Keratinocyte (primary cell): ENCODE data around the gene ASCC2. TPM values are rescaled to one million over a fixed set of nuclear protein-coding genes. Genes with fewer than 3 reads are reported as not detected.

Source experiments
- DNase-seq: peaks from one replicate; pipeline ENCODE4 v3.0.0-alpha.2; 2011; ENCODE audit warnings: low read depth, missing footprints, low spot score
- FAIRE-seq: peaks from 2 replicates; lab custom pipeline; 2011; peaks lifted over from hg19 to GRCh38; lab: Jason Lieb, UNC
- H2AFZ ChIP-seq: 2 replicates; pipeline ENCODE4 v1.6.0; 2012; ENCODE audit warnings: low read length, control low read depth, inconsistent platforms; ENCODE audit not compliant: control insufficient read depth
- H3K27ac ChIP-seq: 2 replicates; pipeline ENCODE4 v1.5.1; 2011; ENCODE audit warnings: low read length; ENCODE audit not compliant: control insufficient read depth, insufficient read depth
- H3K27me3 ChIP-seq: 3 replicates; pipeline ENCODE4 v1.6.0; 2011; ENCODE audit warnings: low read length; ENCODE audit not compliant: control insufficient read depth, insufficient read depth; ENCODE audit errors: extremely low read depth
- H3K36me3 ChIP-seq, 2 experiments: 2 replicates in 1 of 2; 3 replicates in 1 of 2; pipeline ENCODE4 v1.5.1; 2011; ENCODE audit warnings: low read length in 2 of 2, mild to moderate bottlenecking in 1 of 2; ENCODE audit not compliant: control insufficient read depth in 2 of 2, insufficient read depth in 2 of 2; ENCODE audit errors: extremely low read depth in 1 of 2
- H3K4me1 ChIP-seq: 3 replicates; pipeline ENCODE4 v1.5.1; 2011; ENCODE audit warnings: low read length; ENCODE audit not compliant: control insufficient read depth, insufficient read depth; ENCODE audit errors: extremely low read depth
- H3K4me2 ChIP-seq: 3 replicates; pipeline ENCODE4 v1.6.0; 2011; ENCODE audit warnings: low read depth, low read length; ENCODE audit not compliant: control insufficient read depth, insufficient read depth; ENCODE audit errors: extremely low read depth
- H3K4me3 ChIP-seq, 3 experiments: fragments of 200-600 bp in 1 of 3; sonication (generic) in 1 of 3; 2 replicates in 2 of 3; 3 replicates in 1 of 3; pipeline ENCODE4 v1.5.1; 2011 to 2016; ENCODE audit warnings: low read length in 3 of 3, mild to moderate bottlenecking in 3 of 3, control low read depth in 2 of 3, inconsistent platforms in 1 of 3, low read depth in 1 of 3, mixed read lengths in 1 of 3, mixed run types in 1 of 3, moderate library complexity in 1 of 3; ENCODE audit not compliant: control insufficient read depth in 2 of 3, insufficient read depth in 2 of 3; ENCODE audit errors: extremely low read depth in 1 of 3
- H3K79me2 ChIP-seq: 2 replicates; pipeline ENCODE4 v1.6.0; 2012; ENCODE audit warnings: low read length; ENCODE audit not compliant: control insufficient read depth, insufficient read depth
- H3K9ac ChIP-seq: 3 replicates; pipeline ENCODE4 v1.6.0; 2011; ENCODE audit warnings: low read length; ENCODE audit not compliant: control insufficient read depth, insufficient read depth; ENCODE audit errors: extremely low read depth
- H3K9me1 ChIP-seq: 3 replicates; pipeline ENCODE4 v1.6.0; 2011; ENCODE audit warnings: low read length; ENCODE audit not compliant: control insufficient read depth, insufficient read depth; ENCODE audit errors: extremely low read depth
- H3K9me3 ChIP-seq: 2 replicates; pipeline ENCODE4 v1.5.1; 2012; ENCODE audit warnings: low read depth, low read length; ENCODE audit not compliant: control insufficient read depth
- H4K20me1 ChIP-seq: 3 replicates; pipeline ENCODE4 v1.6.0; 2011; ENCODE audit warnings: low read length; ENCODE audit not compliant: control insufficient read depth, insufficient read depth; ENCODE audit errors: extremely low read depth
- CTCF ChIP-seq, 3 experiments: IDR thresholded peaks in 1 of 3; conservative IDR thresholded peaks in 1 of 3; optimal IDR thresholded peaks in 1 of 3; 2 replicates in 2 of 3; 3 replicates in 1 of 3; pipeline versions ENCODE3 to v1.5.1; 2011; ENCODE audit warnings: low read length in 3 of 3, mild to moderate bottlenecking in 3 of 3, moderate library complexity in 2 of 3, control low read depth in 1 of 3, inconsistent platforms in 1 of 3; ENCODE audit not compliant: insufficient read depth in 2 of 3; ENCODE audit errors: extremely low read depth in 1 of 3
- EZH2 ChIP-seq: IDR thresholded peaks from one replicate; pipeline ENCODE4 v1.6.1; 2012; ENCODE audit warnings: inconsistent platforms, mild to moderate bottlenecking, low read length, moderate library complexity
- dilution Hi-C: fragments of 300-500 bp; cut with MboI; formaldehyde crosslinking; loops from one replicate; pipeline ENCODE4 v1.7.0; 2020; ENCODE audit warnings: low sequenced_read_pairs; ENCODE audit not compliant: extremely low pct_ligation_motif_present
- polyA plus RNA-seq, 5 experiments: library from polyadenylated mRNA; depleted of rRNA in 3 of 5; stranded (reverse) in 3 of 5; stranded (forward) in 1 of 5; unstranded in 1 of 5; fragments of >200 nt; gene quantifications; 1 replicate in 1 of 5; 2 replicates in 3 of 5; 3 replicates in 1 of 5; pipeline versions ENCODE4 v1.2.1 to v1.2.3, GENCODE V29; 2011 to 2012; ENCODE audit warnings: missing spikeins in 2 of 5, low read depth in 1 of 5, low replicate concordance in 1 of 5

ASCC2 gene
- polyA plus RNA-seq, 1 donor (not counting 4 experiments of a cell fraction or from before 2014, with no cell fraction given), result 51.3 TPM

GRCh38 chr22:29814003-29814402, 24.1 kb downstream of the ASCC2 start:
- Histone ChIP-seq H3K4me1 (peaks cover 20% of the 10 kb centered on the region), H3K9me3 (no peaks in the 10 kb centered on the region), H4K20me1 (no peaks in the 10 kb centered on the region), H3K36me3 (peaks cover 21 to 46% of the 10 kb centered on the region in 2 experiments), H3K27me3 (no peaks in the 10 kb centered on the region), H3K4me3 (no peak overlapping the region), H2AFZ (no peak overlapping the region), H3K9ac (no peak overlapping the region), H3K9me1 (peaks cover 4% of the 10 kb centered on the region), H3K4me2 (no peak overlapping the region), H3K27ac (no peak overlapping the region), H3K79me2 (no peaks in the 10 kb centered on the region)
- FAIRE-seq (no peak), DNase-seq (no peak)
- no peak for TF ChIP-seq EZH2
- TF ChIP-seq CTCF (optimal IDR thresholded peaks at IDR 0.05 in 1 of 3, IDR thresholded peaks at IDR 0.05 in 1 of 3, conservative IDR thresholded peaks at IDR 0.05 in 1 of 3; ENCODE audit: extremely low read depth in 1 of 3, insufficient read depth in 2 of 3, low read length in 3 of 3), result no peak
- dilution Hi-C loops, result no loop called here

GRCh38 chr22:29813563-29813962, 24.5 kb downstream of the ASCC2 start:
- TF ChIP-seq EZH2 (no peak), CTCF (optimal IDR thresholded peaks at IDR 0.05 in 1 of 3, IDR thresholded peaks at IDR 0.05 in 1 of 3, conservative IDR thresholded peaks at IDR 0.05 in 1 of 3; ENCODE audit: extremely low read depth in 1 of 3, insufficient read depth in 2 of 3, low read length in 3 of 3) (no peak)
- H3K4me2 ChIP-seq, result no peak overlapping the region
- no peaks in the 10 kb centered on the region for H4K20me1 ChIP-seq
- DNase-seq, result no peak
- FAIRE-seq, result no peak
- H3K4me1 ChIP-seq, result peaks cover 20% of the 10 kb centered on the region
- H3K9me1 ChIP-seq, result peaks cover 4% of the 10 kb centered on the region
- no peaks in the 10 kb centered on the region for H3K27me3 ChIP-seq
- H3K27ac ChIP-seq, result no peak overlapping the region
- no peak overlapping the region for H3K4me3 ChIP-seq
- H3K9ac ChIP-seq, result no peak overlapping the region
- H3K79me2 ChIP-seq, result no peaks in the 10 kb centered on the region
- H3K9me3 ChIP-seq, result no peaks in the 10 kb centered on the region
- peaks cover 21 to 43% of the 10 kb centered on the region in 2 experiments for H3K36me3 ChIP-seq
- no peak overlapping the region for H2AFZ ChIP-seq
- dilution Hi-C loops, result no loop called here
